ENCODE results near the gene TMEM51. TPM values are rescaled to one million over a fixed set of nuclear protein-coding genes. Genes with fewer than 3 reads are reported as not detected.

The TMEM51 gene
- total and polyA plus RNA-seq, 2 of the 13 experiments (the other 11 are each of a cell fraction or from before 2014, with no cell fraction given), result 12.2 to 22.3 TPM

- TF ChIP-seq ZNF574 (CRISPR knock-in tag; IDR thresholded peaks at IDR 0.05), result 0 out of 2 replicates have a peak, but pooled peaks have one; percentile 42
- no peak for TF ChIP-seq CBX1 (IDR thresholded peaks at IDR 0.05; ENCODE audit: low read depth)
- no peak for TF ChIP-seq MEIS1 (CRISPR knock-in tag; IDR thresholded peaks at IDR 0.05; ENCODE audit: borderline replicate concordance)
- TF ChIP-seq HMG20A (CRISPR knock-in tag; IDR thresholded peaks at IDR 0.05; ENCODE audit: borderline replicate concordance), result peak; percentile 47; the same call in 1 of the 2 replicates
- TF ChIP-seq ZBTB4 (CRISPR knock-in tag; IDR thresholded peaks at IDR 0.05; ENCODE audit: borderline replicate concordance), result no peak
- TF ChIP-seq ZNF280D (CRISPR knock-in tag; IDR thresholded peaks at IDR 0.05), result no peak
- TF ChIP-seq PRDM10 (CRISPR knock-in tag; IDR thresholded peaks at IDR 0.05; ENCODE audit: low read depth), result peak; percentile 50; the same call in 1 of the 2 replicates
- TF ChIP-seq ZNF580 (CRISPR knock-in tag; IDR thresholded peaks at IDR 0.05; ENCODE audit: borderline replicate concordance, low read depth), result no peak; the same call in 1 of the 2 replicates
- TF ChIP-seq ZNF234 (CRISPR knock-in tag; conservative IDR thresholded peaks at IDR 0.05), result no peak
- TF ChIP-seq IKZF4 (CRISPR knock-in tag; IDR thresholded peaks at IDR 0.05; ENCODE audit: borderline replicate concordance, low read depth, not compliant biosample characterization), result no peak
- TF ChIP-seq PHB2 (IDR thresholded peaks at IDR 0.05; ENCODE audit: partially characterized antibody), result no peak
- no peak for TF ChIP-seq RAD21 (CRISPR knock-in tag; IDR thresholded peaks at IDR 0.05)
- TF ChIP-seq ZNF546 (CRISPR knock-in tag; conservative IDR thresholded peaks at IDR 0.05), result no peak
Observed at GRCh38 chr1:15206418-15207030, 53.0 kb downstream of the TMEM51 start (continued).
